HL-60 (cell line): ENCODE measurements around the gene MASP1.

Source experiments
- TF ChIP-seq, protein P1 (sequence below): IDR thresholded peaks from 2 replicates; pipeline ENCODE4 v1.6.1; 2012; ENCODE audit warnings: low read depth; ENCODE audit not compliant: insufficient replicate concordance
- TF ChIP-seq, protein P2 (sequence below): IDR thresholded peaks from one replicate; pipeline ENCODE4 v1.5.1; 2011; ENCODE audit warnings: low read length, control low read depth, inconsistent platforms; ENCODE audit not compliant: insufficient read depth

DNA sequence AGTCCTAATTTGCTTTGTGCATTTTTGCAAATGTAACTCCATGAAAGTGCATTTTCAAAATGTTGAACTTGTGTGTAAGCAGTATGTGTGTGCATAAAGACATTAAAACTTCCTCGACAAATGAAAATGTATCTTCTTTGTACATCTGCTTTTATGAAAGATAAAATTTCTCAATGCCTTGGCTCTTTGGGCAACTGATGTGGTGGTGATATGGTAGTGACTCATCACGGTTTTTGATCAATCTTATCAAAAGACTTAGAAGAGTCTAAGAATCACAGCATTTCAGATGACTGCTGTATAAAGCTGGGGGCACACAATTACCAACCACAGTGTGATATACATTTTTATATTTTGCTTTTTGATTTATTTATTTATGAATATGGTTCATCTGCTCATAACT lies 5.4 kb upstream of the MASP1 start:
- TF ChIP-seq, protein P1, sequence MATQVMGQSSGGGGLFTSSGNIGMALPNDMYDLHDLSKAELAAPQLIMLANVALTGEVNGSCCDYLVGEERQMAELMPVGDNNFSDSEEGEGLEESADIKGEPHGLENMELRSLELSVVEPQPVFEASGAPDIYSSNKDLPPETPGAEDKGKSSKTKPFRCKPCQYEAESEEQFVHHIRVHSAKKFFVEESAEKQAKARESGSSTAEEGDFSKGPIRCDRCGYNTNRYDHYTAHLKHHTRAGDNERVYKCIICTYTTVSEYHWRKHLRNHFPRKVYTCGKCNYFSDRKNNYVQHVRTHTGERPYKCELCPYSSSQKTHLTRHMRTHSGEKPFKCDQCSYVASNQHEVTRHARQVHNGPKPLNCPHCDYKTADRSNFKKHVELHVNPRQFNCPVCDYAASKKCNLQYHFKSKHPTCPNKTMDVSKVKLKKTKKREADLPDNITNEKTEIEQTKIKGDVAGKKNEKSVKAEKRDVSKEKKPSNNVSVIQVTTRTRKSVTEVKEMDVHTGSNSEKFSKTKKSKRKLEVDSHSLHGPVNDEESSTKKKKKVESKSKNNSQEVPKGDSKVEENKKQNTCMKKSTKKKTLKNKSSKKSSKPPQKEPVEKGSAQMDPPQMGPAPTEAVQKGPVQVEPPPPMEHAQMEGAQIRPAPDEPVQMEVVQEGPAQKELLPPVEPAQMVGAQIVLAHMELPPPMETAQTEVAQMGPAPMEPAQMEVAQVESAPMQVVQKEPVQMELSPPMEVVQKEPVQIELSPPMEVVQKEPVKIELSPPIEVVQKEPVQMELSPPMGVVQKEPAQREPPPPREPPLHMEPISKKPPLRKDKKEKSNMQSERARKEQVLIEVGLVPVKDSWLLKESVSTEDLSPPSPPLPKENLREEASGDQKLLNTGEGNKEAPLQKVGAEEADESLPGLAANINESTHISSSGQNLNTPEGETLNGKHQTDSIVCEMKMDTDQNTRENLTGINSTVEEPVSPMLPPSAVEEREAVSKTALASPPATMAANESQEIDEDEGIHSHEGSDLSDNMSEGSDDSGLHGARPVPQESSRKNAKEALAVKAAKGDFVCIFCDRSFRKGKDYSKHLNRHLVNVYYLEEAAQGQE, result no peak
- TF ChIP-seq, protein P2, sequence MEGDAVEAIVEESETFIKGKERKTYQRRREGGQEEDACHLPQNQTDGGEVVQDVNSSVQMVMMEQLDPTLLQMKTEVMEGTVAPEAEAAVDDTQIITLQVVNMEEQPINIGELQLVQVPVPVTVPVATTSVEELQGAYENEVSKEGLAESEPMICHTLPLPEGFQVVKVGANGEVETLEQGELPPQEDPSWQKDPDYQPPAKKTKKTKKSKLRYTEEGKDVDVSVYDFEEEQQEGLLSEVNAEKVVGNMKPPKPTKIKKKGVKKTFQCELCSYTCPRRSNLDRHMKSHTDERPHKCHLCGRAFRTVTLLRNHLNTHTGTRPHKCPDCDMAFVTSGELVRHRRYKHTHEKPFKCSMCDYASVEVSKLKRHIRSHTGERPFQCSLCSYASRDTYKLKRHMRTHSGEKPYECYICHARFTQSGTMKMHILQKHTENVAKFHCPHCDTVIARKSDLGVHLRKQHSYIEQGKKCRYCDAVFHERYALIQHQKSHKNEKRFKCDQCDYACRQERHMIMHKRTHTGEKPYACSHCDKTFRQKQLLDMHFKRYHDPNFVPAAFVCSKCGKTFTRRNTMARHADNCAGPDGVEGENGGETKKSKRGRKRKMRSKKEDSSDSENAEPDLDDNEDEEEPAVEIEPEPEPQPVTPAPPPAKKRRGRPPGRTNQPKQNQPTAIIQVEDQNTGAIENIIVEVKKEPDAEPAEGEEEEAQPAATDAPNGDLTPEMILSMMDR, result no peak
